Neural cell (in vitro differentiated cells): ENCODE measurements around the gene SLC22A3. TPM values are rescaled to one million over a fixed set of nuclear protein-coding genes. Genes with fewer than 3 reads are reported as not detected.
"Not testable (repeated sequence)": the region's sequence is repeated elsewhere in the genome, so short reads cannot be mapped to it uniquely, and the experiment has no call there.

Experiments
- H2AFZ ChIP-seq: fragments of 200-600, 300-800 bp; sonication (generic), shearing (Covaris generic); 2 replicates; pipeline ENCODE4 v1.6.0; 2014; ENCODE audit warnings: low read depth, mild to moderate bottlenecking, antibody characterized with exemption, low read length, moderate library complexity
- H3F3A ChIP-seq: fragments of 200-600 bp; shearing (Covaris generic); 2 replicates; pipeline ENCODE4 v1.6.1; 2016; ENCODE audit warnings: mild to moderate bottlenecking, moderate library complexity, mixed read lengths, antibody characterized with exemption, low read length; ENCODE audit not compliant: insufficient read depth, poor library complexity, severe bottlenecking
- H3K27ac ChIP-seq: fragments of 200-600, 300-800 bp; sonication (generic), shearing (Covaris generic); 2 replicates; pipeline ENCODE4 v1.5.1; 2014; ENCODE audit warnings: mild to moderate bottlenecking, low read length, moderate library complexity
- H3K27me3 ChIP-seq: fragments of 300-800, 200-600 bp; sonication (generic), shearing (Covaris generic); 2 replicates; pipeline ENCODE4 v1.6.0; 2014; ENCODE audit warnings: mild to moderate bottlenecking, low read depth, low read length, moderate library complexity; ENCODE audit not compliant: insufficient read depth
- H3K36me3 ChIP-seq: fragments of 300-800, 200-600 bp; sonication (generic), shearing (Covaris generic); 2 replicates; pipeline ENCODE4 v1.5.1; 2014; ENCODE audit warnings: mild to moderate bottlenecking, antibody characterized with exemption, low read length, moderate library complexity; ENCODE audit not compliant: insufficient read depth
- H3K4me2 ChIP-seq: fragments of 300-800, 200-600 bp; sonication (generic), shearing (Covaris generic); 2 replicates; pipeline ENCODE4 v1.6.0; 2014; ENCODE audit warnings: mild to moderate bottlenecking, low read length
- H3K4me3 ChIP-seq: fragments of 300-800, 200-600 bp; sonication (generic), shearing (Covaris generic); 2 replicates; pipeline ENCODE4 v1.5.1; 2014; ENCODE audit warnings: mild to moderate bottlenecking, low read length, moderate library complexity
- H3K79me2 ChIP-seq: fragments of 200-600 bp; shearing (Covaris generic); replicated peaks from 2 replicates; pipeline ENCODE4 v1.6.0; 2014; ENCODE audit warnings: mild to moderate bottlenecking, low read length, moderate library complexity; ENCODE audit not compliant: insufficient read depth
- H3K9ac ChIP-seq: fragments of 300-800, 200-600 bp; sonication (generic), shearing (Covaris generic); 2 replicates; pipeline ENCODE4 v1.6.1; 2016; ENCODE audit warnings: mild to moderate bottlenecking, low read length, mixed read lengths
- H3K9me2 ChIP-seq: fragments of 200-600 bp; shearing (Covaris generic); 2 replicates; pipeline ENCODE4 v1.6.1; 2016; ENCODE audit warnings: mild to moderate bottlenecking, low read length, mixed read lengths; ENCODE audit not compliant: insufficient read depth
- H3K9me3 ChIP-seq: fragments of 200-600, 300-800 bp; sonication (generic), shearing (Covaris generic); 2 replicates; pipeline ENCODE4 v1.6.1; 2016; ENCODE audit warnings: mild to moderate bottlenecking, mixed run types, low read length, moderate library complexity, mixed read lengths
- H4K20me1 ChIP-seq: fragments of 200-600 bp; shearing (Covaris generic); 2 replicates; pipeline ENCODE4 v1.6.1; 2016; ENCODE audit warnings: mild to moderate bottlenecking, mixed run types; ENCODE audit not compliant: insufficient read depth
- CTCF ChIP-seq: fragments of 450-650 bp; IDR thresholded peaks from 2 replicates; pipeline ENCODE4 v1.5.1; 2014; ENCODE audit warnings: antibody characterized with exemption, mild to moderate bottlenecking, moderate library complexity; ENCODE audit not compliant: poor library complexity, severe bottlenecking
- EP300 ChIP-seq: fragments of 450-650 bp; conservative IDR thresholded peaks from 2 replicates; pipeline ENCODE4 v1.6.1; 2014; ENCODE audit warnings: antibody characterized with exemption, mild to moderate bottlenecking, moderate library complexity; ENCODE audit not compliant: poor library complexity, severe bottlenecking
- EZH2 ChIP-seq: fragments of 200-600, 300-800 bp; shearing (Covaris generic), sonication (generic); IDR thresholded peaks from 2 replicates; pipeline ENCODE4 v1.6.1; 2014; ENCODE audit warnings: antibody characterized with exemption, low read length, borderline replicate concordance, mild to moderate bottlenecking; ENCODE audit not compliant: insufficient read depth, poor library complexity, severe bottlenecking
- MXI1 ChIP-seq: fragments of 450-650 bp; conservative IDR thresholded peaks from 2 replicates; pipeline ENCODE4 v1.6.1; 2014; ENCODE audit warnings: antibody characterized with exemption, mild to moderate bottlenecking; ENCODE audit not compliant: poor library complexity, severe bottlenecking
- POLR2AphosphoS5 ChIP-seq: IDR thresholded peaks from 2 replicates; pipeline ENCODE4 v1.6.1; 2012
- RAD21 ChIP-seq: fragments of 450-650 bp; conservative IDR thresholded peaks from 2 replicates; pipeline ENCODE4 v1.6.1; 2014; ENCODE audit warnings: antibody characterized with exemption, mild to moderate bottlenecking, moderate library complexity
- REST ChIP-seq: IDR thresholded peaks from 2 replicates; pipeline ENCODE4 v1.6.1; 2012; ENCODE audit warnings: borderline replicate concordance
- SMC3 ChIP-seq: fragments of 450-650 bp; conservative IDR thresholded peaks from 2 replicates; pipeline ENCODE4 v1.6.1; 2014; ENCODE audit warnings: antibody characterized with exemption, mild to moderate bottlenecking, moderate library complexity; ENCODE audit not compliant: poor library complexity
- TAF1 ChIP-seq: IDR thresholded peaks from 2 replicates; pipeline ENCODE4 v1.6.1; 2012; ENCODE audit warnings: low read depth
- polyA plus RNA-seq: library from polyadenylated mRNA; depleted of rRNA; stranded (reverse); fragments of >200 nt; gene quantifications from 2 replicates; pipeline ENCODE4 v1.2.3, GENCODE V29; 2014

SLC22A3 gene
- polyA plus RNA-seq, 1 donor from 2014 or later, result not detected

- Histone ChIP-seq H3K4me3 (no peak overlapping the region), H3K9me2 (no peaks in the 10 kb centered on the region), H4K20me1 (no peaks in the 10 kb centered on the region), H3K4me2 (no peak overlapping the region), H3K27ac (no peak overlapping the region), H3K79me2 (no peaks in the 10 kb centered on the region), H3K9me3 (no peaks in the 10 kb centered on the region), H2AFZ (no peak overlapping the region), H3K36me3 (no peaks in the 10 kb centered on the region), H3K9ac (no peak overlapping the region), H3F3A (no peaks in the 10 kb centered on the region), H3K27me3 (no peaks in the 10 kb centered on the region)
- TF ChIP-seq SMC3 (no peak), POLR2AphosphoS5 (no peak), REST (no peak), MXI1 (no peak), TAF1 (no peak), EZH2 (no peak), EP300 (no peak)
Observed at GRCh38 chr6:160368670-160369069, 20.5 kb downstream of the SLC22A3 start.

- not testable (repeated sequence) for H4K20me1 ChIP-seq, H3K9me2 ChIP-seq, H3K79me2 ChIP-seq, H3K4me3 ChIP-seq, H3K9ac ChIP-seq, H3K36me3 ChIP-seq, H3K27ac ChIP-seq, H2AFZ ChIP-seq, H3F3A ChIP-seq, H3K4me2 ChIP-seq, H3K27me3 ChIP-seq, H3K9me3 ChIP-seq
Observed at GRCh38 chr6:160373601-160374000, 25.4 kb downstream of the SLC22A3 start.

GRCh38 chr6:160374836-160375560 is 26.8 kb downstream of the SLC22A3 start:
- Histone ChIP-seq H3K9me2 (no peaks in the 10 kb centered on the region), H3K9ac (no peak overlapping the region), H2AFZ (no peak overlapping the region), H3K9me3 (no peaks in the 10 kb centered on the region), H3K27me3 (no peaks in the 10 kb centered on the region), H3K79me2 (no peaks in the 10 kb centered on the region), H3K4me2 (no peak overlapping the region), H3K4me3 (no peak overlapping the region), H4K20me1 (no peaks in the 10 kb centered on the region), H3K27ac (no peak overlapping the region), H3F3A (no peaks in the 10 kb centered on the region), H3K36me3 (no peaks in the 10 kb centered on the region)
- TF ChIP-seq SMC3 (no peak), EZH2 (no peak), TAF1 (no peak), EP300 (no peak), CTCF (no peak), RAD21 (no peak), POLR2AphosphoS5 (no peak), REST (no peak), MXI1 (no peak)
